WTC11 (cell line): ENCODE data around the gene KLF1. TPM values are rescaled to one million over a fixed set of nuclear protein-coding genes. Genes with fewer than 3 reads are reported as not detected.

Experiments used
- ATAC-seq: fragments of 200-7000 bp; cut with Tn5 transposase; 2 replicates; pipeline ENCODE4 v1.10.0; 2021; ENCODE audit warnings: mild to moderate bottlenecking, moderate library complexity
- CTCF ChIA-PET: fragments of 300-600 bp; sonication (Branson Sonifier 250); formaldehyde crosslinking; loops from one replicate; lab custom pipeline; 2021; ENCODE audit warnings: antibody characterized with exemption; lab: Charles Lee
- POLR2A ChIA-PET: fragments of 350-600 bp; sonication (Branson Sonifier 250); formaldehyde crosslinking; loops from one replicate; lab custom pipeline; 2021; ENCODE audit warnings: antibody characterized with exemption; lab: Charles Lee
- DNase-seq: peaks from one replicate; pipeline ENCODE4 v3.0.0; 2021; ENCODE audit warnings: low spot score
- H3K27ac Mint-ChIP-seq: 2 replicates; pipeline ENCODE4 v1.8.0; 2021; ENCODE audit warnings: mixed read lengths
- H3K27me3 Mint-ChIP-seq: 2 replicates; pipeline ENCODE4 v1.8.0; 2021; ENCODE audit warnings: low read depth, mild to moderate bottlenecking, moderate library complexity, mixed read lengths
- H3K36me3 Mint-ChIP-seq: 2 replicates; pipeline ENCODE4 v1.8.0; 2021; ENCODE audit warnings: mixed read lengths
- H3K4me1 Mint-ChIP-seq: 2 replicates; pipeline ENCODE4 v1.8.0; 2022; ENCODE audit warnings: mixed read lengths
- H3K4me3 Mint-ChIP-seq: 2 replicates; pipeline ENCODE4 v1.8.0; 2021; ENCODE audit warnings: mild to moderate bottlenecking, moderate library complexity, mixed read lengths
- H3K9me3 Mint-ChIP-seq: 2 replicates; pipeline ENCODE4 v1.8.0; 2021; ENCODE audit warnings: mixed read lengths
- AFF4 ChIP-seq: sonication (generic); formaldehyde crosslinking; IDR thresholded peaks from 2 replicates; pipeline ENCODE4 v1.8.1; 2023; ENCODE audit warnings: mild to moderate bottlenecking, missing genetic modification reagents, borderline replicate concordance
- AR ChIP-seq: fragments of 250-450 bp; sonication (Bioruptor Pico); IDR thresholded peaks from 2 replicates; pipeline ENCODE4 v1.9.0; 2021; ENCODE audit warnings: mild to moderate bottlenecking
- ATF1 ChIP-seq: sonication (generic); formaldehyde crosslinking; IDR thresholded peaks from 2 replicates; pipeline ENCODE4 v1.8.1; 2023; ENCODE audit warnings: mild to moderate bottlenecking, moderate library complexity, missing genetic modification reagents
- ATF6 ChIP-seq: sonication (generic); formaldehyde crosslinking; IDR thresholded peaks from 2 replicates; pipeline ENCODE4 v1.8.1; 2023; ENCODE audit warnings: mild to moderate bottlenecking, missing genetic modification reagents
- CDX4 ChIP-seq: fragments of 250-450 bp; sonication (Bioruptor Pico); IDR thresholded peaks from 2 replicates; pipeline ENCODE4 v1.9.0; 2021; ENCODE audit warnings: moderate library complexity, mild to moderate bottlenecking, inconsistent platforms, borderline replicate concordance
- CREM ChIP-seq: sonication (generic); formaldehyde crosslinking; IDR thresholded peaks from 2 replicates; pipeline ENCODE4 v1.8.1; 2022; ENCODE audit warnings: mild to moderate bottlenecking, missing genetic modification reagents, moderate library complexity
- E2F1 ChIP-seq: sonication (generic); formaldehyde crosslinking; IDR thresholded peaks from 2 replicates; pipeline ENCODE4 v1.8.0; 2022; ENCODE audit warnings: mild to moderate bottlenecking, missing genetic modification reagents
- EMX1 ChIP-seq: fragments of 250-450 bp; sonication (Bioruptor Pico); IDR thresholded peaks from 2 replicates; pipeline ENCODE4 v1.8.0; 2021; ENCODE audit warnings: mild to moderate bottlenecking
- JUN ChIP-seq: sonication (generic); formaldehyde crosslinking; IDR thresholded peaks from 2 replicates; pipeline ENCODE4 v1.8.0; 2023; ENCODE audit warnings: mild to moderate bottlenecking, missing genetic modification reagents
- NFYB ChIP-seq: sonication (generic); formaldehyde crosslinking; conservative IDR thresholded peaks from 2 replicates; pipeline ENCODE4 v1.8.0; 2022; ENCODE audit warnings: low read depth, missing genetic modification reagents
- RELA ChIP-seq: sonication (generic); formaldehyde crosslinking; IDR thresholded peaks from 2 replicates; pipeline ENCODE4 v1.8.1; 2022; ENCODE audit warnings: missing genetic modification reagents, mild to moderate bottlenecking, borderline replicate concordance
- RORB ChIP-seq: fragments of 250-450 bp; sonication (Bioruptor Pico); IDR thresholded peaks from 2 replicates; pipeline ENCODE4 v1.9.0; 2021; ENCODE audit warnings: mild to moderate bottlenecking
- SMAD3 ChIP-seq: sonication (generic); formaldehyde crosslinking; IDR thresholded peaks from 2 replicates; pipeline ENCODE4 v1.8.0; 2022; ENCODE audit warnings: missing genetic modification reagents, mild to moderate bottlenecking, borderline replicate concordance
- SOX15 ChIP-seq: fragments of 250-450 bp; sonication (Bioruptor Pico); IDR thresholded peaks from 2 replicates; pipeline ENCODE4 v1.9.0; 2021; ENCODE audit warnings: mild to moderate bottlenecking
- TEAD4 ChIP-seq: sonication (generic); formaldehyde crosslinking; IDR thresholded peaks from 2 replicates; pipeline ENCODE4 v1.8.0; 2022; ENCODE audit warnings: mild to moderate bottlenecking, missing genetic modification reagents
- ZMAT4 ChIP-seq: fragments of 250-450 bp; sonication (Bioruptor Pico); IDR thresholded peaks from 2 replicates; pipeline ENCODE4 v1.9.0; 2021; ENCODE audit warnings: mild to moderate bottlenecking
- ZNF317 ChIP-seq: sonication (generic); formaldehyde crosslinking; IDR thresholded peaks from 2 replicates; pipeline ENCODE4 v1.8.1; 2023; ENCODE audit warnings: low read depth, mild to moderate bottlenecking, moderate library complexity, missing genetic modification reagents, borderline replicate concordance
- ZNF671 ChIP-seq: fragments of 250-450 bp; sonication (Bioruptor Pico); IDR thresholded peaks from 2 replicates; pipeline ENCODE4 v1.8.0; 2021; ENCODE audit warnings: mild to moderate bottlenecking
- total RNA-seq: library from RNA; stranded (reverse); gene quantifications from 3 replicates; pipeline ENCODE4 v1.2.3, GENCODE V29; 2021

The KLF1 gene
- total RNA-seq, 1 experiment from 2014 or later = 0.72 TPM

- TF ChIP-seq AFF4 (CRISPR knock-in tag) (no peak), RORB (CRISPR knock-in tag) (no peak), AR (no peak), ZMAT4 (CRISPR knock-in tag) (no peak), SMAD3 (no peak), NFYB (CRISPR knock-in tag) (no peak), CDX4 (CRISPR knock-in tag) (no peak), CREM (CRISPR knock-in tag) (no peak), EMX1 (CRISPR knock-in tag) (no peak), ZNF671 (no peak)
Measured at GRCh38 chr19:12864143-12864542, 22.9 kb downstream of the KLF1 start (continued).

GRCh38 chr19:12859546-12859945, 27.5 kb downstream of the KLF1 start:
- POLR2A ChIA-PET = no interaction called here
- CTCF ChIA-PET = interaction anchor here (3.0 kb wide), 1 partner anchor 12 kb away, joined by 11 read pairs; no protein-coding TSS in a partner anchor
- H3K27ac Mint-ChIP-seq = no peak overlapping the region
- peaks cover 30% of the 10 kb centered on the region for H3K36me3 Mint-ChIP-seq
- DNase-seq (no peak), ATAC-seq (no peak)
- H3K4me1 Mint-ChIP-seq = peaks cover 2% of the 10 kb centered on the region; the same call in 1 of the 2 replicates
- no peak overlapping the region for H3K4me3 Mint-ChIP-seq
- H3K27me3 Mint-ChIP-seq = peaks cover 5% of the 10 kb centered on the region; the same call in 1 of the 2 replicates
- H3K9me3 Mint-ChIP-seq = peaks cover 9% of the 10 kb centered on the region
- TF ChIP-seq JUN (CRISPR knock-in tag) = no peak
- TF ChIP-seq SOX15 (CRISPR knock-in tag) = no peak
- no peak for TF ChIP-seq ATF6 (CRISPR knock-in tag)
- TF ChIP-seq ATF1 (CRISPR knock-in tag) = no peak
- no peak for TF ChIP-seq ZNF317
- no peak for TF ChIP-seq RELA (CRISPR knock-in tag)
- TF ChIP-seq TEAD4 (CRISPR knock-in tag) = no peak
- no peak for TF ChIP-seq E2F1 (CRISPR knock-in tag)
